LNCaP clone FGC (cell line): ENCODE data around the gene SBF2.

ENCODE experiments used
- DNase-seq: peaks from one replicate; pipeline ENCODE4 v3.0.0-alpha.2; 2011; ENCODE audit warnings: low read depth
- H3K4me3 ChIP-seq: 2 replicates; pipeline ENCODE4 v1.5.1; 2011; ENCODE audit warnings: mild to moderate bottlenecking, low read depth, low read length, control low read depth
- CTCF ChIP-seq: IDR thresholded peaks from 2 replicates; pipeline ENCODE4 v1.5.1; 2012; ENCODE audit warnings: mild to moderate bottlenecking; ENCODE audit not compliant: control insufficient read depth, insufficient read depth; ENCODE audit errors: extremely low read depth

Gene SBF2

GRCh38 chr11:10211470-10211869 lies 82.5 kb downstream of the SBF2 start:
- DNase-seq = no peak
- no peak for TF ChIP-seq CTCF
- H3K4me3 ChIP-seq = no peak overlapping the region

- no peak for TF ChIP-seq CTCF
- no peak for DNase-seq
- H3K4me3 ChIP-seq = no peak overlapping the region
These were observed 84.7 kb downstream of the SBF2 start for GRCh38 chr11:10209326-10209725.

GRCh38 chr11:10208131-10208575 lies 85.9 kb downstream of the SBF2 start:
- no peak overlapping the region for H3K4me3 ChIP-seq
- no peak for DNase-seq

GRCh38 chr11:10205928-10206327 lies 88.1 kb downstream of the SBF2 start:
- no peak overlapping the region for H3K4me3 ChIP-seq
- no peak for TF ChIP-seq CTCF
- DNase-seq = no peak

More at GRCh38 chr11:10208131-10208575, 85.9 kb downstream of the SBF2 start:
- TF ChIP-seq CTCF = peak; percentile 56

GRCh38 chr11:10204021-10204420 lies 90.0 kb downstream of the SBF2 start:
- DNase-seq = no peak
- no peak for TF ChIP-seq CTCF
- no peak overlapping the region for H3K4me3 ChIP-seq

GRCh38 chr11:10201343-10201742 lies 92.7 kb downstream of the SBF2 start:
- TF ChIP-seq CTCF = no peak
- H3K4me3 ChIP-seq = no peak overlapping the region
- DNase-seq = no peak

- no peak for DNase-seq
- no peak for TF ChIP-seq CTCF
- H3K4me3 ChIP-seq = no peak overlapping the region
These were observed 96.9 kb downstream of the SBF2 start for GRCh38 chr11:10197091-10197490.
